Stomach smooth muscle (tissue), 2 donors: Measurements from ENCODE around the gene PHACTR3.
"Not testable (repeated sequence)": the region's sequence is repeated elsewhere in the genome, so short reads cannot be mapped to it uniquely, and the experiment has no call there.

ENCODE experiments used
- H3K27ac ChIP-seq: one replicate; pipeline ENCODE4 v1.7.0; 2013; ENCODE audit warnings: mild to moderate bottlenecking, low read length, inconsistent platforms
- H3K27me3 ChIP-seq, 2 donors: one replicate each; pipeline ENCODE4 v1.7.0; 2013; ENCODE audit warnings: low read length in 2 of 2; ENCODE audit not compliant: insufficient read depth in 2 of 2, control insufficient read depth in 1 of 2
- H3K36me3 ChIP-seq, 2 donors: one replicate each; pipeline ENCODE4 v1.7.0; 2013; ENCODE audit warnings: low read length in 2 of 2; ENCODE audit not compliant: control insufficient read depth in 2 of 2, insufficient read depth in 2 of 2
- H3K4me1 ChIP-seq: one replicate; pipeline ENCODE4 v1.7.0; 2013; ENCODE audit warnings: low read length; ENCODE audit not compliant: control insufficient read depth, insufficient read depth
- H3K4me3 ChIP-seq, 2 donors: one replicate each; pipeline ENCODE4 v1.7.0; 2013; ENCODE audit warnings: low read length in 2 of 2
- H3K9ac ChIP-seq, 2 donors: one replicate each; pipeline ENCODE4 v1.7.0; 2013; ENCODE audit warnings: low read length in 2 of 2, mild to moderate bottlenecking in 1 of 2
- H3K9me3 ChIP-seq, 2 donors: one replicate each; pipeline ENCODE4 v1.7.0; 2013; ENCODE audit warnings: low read length in 2 of 2; ENCODE audit not compliant: control insufficient read depth in 2 of 2
- donor health status: healthy.
- donor health status: Pancreatic carcinoma.

The PHACTR3 gene

DNA sequence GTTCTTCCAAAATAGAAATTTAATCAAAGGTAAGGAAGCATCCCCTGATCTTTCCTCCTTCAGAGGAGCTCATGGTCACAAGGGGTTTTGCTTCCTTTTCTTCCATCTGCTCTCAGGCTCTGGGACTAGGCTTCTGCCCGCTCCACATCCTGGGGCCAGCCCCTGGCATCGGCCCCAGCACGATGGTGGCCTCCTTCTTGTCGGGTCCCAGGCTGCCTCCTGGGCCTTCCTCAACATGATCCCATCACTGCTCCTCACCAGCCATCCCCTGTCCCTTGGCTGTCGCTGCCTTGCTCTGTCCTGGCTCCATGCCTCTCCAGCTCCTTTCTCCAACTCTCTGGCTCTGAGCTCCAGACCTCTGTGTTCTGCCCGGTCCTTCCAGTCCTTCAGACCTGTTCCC lies 4.1 kb downstream of the PHACTR3 start:
- no peak overlapping the region for H3K4me3 ChIP-seq
- H3K27me3 ChIP-seq: peaks cover 34 to 35% of the 10 kb centered on the region in 2 donors
- H3K36me3 ChIP-seq: no peaks in the 10 kb centered on the region
- peaks cover 5% of the 10 kb centered on the region for H3K4me1 ChIP-seq
- no peaks in the 10 kb centered on the region for H3K9me3 ChIP-seq
- no peak overlapping the region for H3K9ac ChIP-seq
- no peak overlapping the region for H3K27ac ChIP-seq

DNA sequence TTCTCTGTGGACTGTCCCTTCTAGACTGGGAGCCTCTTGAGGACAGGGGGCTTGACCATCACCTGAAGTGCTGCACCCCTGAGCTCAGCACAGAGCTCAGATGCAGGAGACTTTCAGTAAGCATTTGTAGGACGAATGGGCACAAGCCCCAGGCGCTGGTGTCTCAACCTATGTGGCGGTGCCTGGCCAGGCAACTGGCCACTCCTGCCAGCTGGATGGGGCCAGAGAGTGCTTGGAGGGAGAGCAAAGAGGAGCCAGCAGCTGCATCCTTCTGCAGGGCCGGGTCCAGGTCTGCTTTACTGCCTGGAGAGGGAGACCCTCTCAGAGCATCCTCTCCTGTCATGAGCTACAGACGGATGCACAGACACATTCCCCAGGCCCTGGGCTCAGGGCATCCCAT lies 4.5 kb downstream of the PHACTR3 start:
- H3K27ac ChIP-seq: no peak overlapping the region
- H3K9ac ChIP-seq: no peak overlapping the region
- peaks cover 5% of the 10 kb centered on the region for H3K4me1 ChIP-seq
- H3K4me3 ChIP-seq: no peak overlapping the region
- H3K36me3 ChIP-seq: no peaks in the 10 kb centered on the region
- H3K9me3 ChIP-seq: no peaks in the 10 kb centered on the region
- peaks cover 31 to 32% of the 10 kb centered on the region in 2 donors for H3K27me3 ChIP-seq

DNA sequence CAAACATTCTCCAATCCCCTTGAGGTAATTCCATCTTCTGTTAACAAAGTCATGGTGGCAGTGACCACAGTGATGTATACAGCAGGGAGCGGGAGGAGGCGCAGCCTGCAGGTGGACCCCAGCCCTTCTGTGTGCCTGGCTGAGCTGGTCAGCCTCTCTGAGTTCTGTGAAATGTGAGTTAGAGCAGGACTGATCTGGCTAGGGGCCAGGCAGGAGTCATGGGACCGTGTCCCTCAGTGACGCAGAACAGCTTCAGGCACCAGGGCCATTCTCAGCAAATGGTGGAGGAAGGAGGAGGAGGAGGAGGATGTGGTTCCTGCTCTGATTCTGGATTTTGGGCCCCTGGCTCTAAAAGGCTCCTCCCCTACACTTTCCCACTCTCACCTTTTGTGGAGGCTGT lies 6.9 kb downstream of the PHACTR3 start:
- peaks cover 14 to 24% of the 10 kb centered on the region in 2 donors for H3K27me3 ChIP-seq
- H3K9ac ChIP-seq: no peak overlapping the region
- H3K9me3 ChIP-seq: no peaks in the 10 kb centered on the region
- peaks cover 2% of the 10 kb centered on the region for H3K4me1 ChIP-seq
- no peak overlapping the region for H3K4me3 ChIP-seq
- no peak overlapping the region for H3K27ac ChIP-seq
- no peaks in the 10 kb centered on the region for H3K36me3 ChIP-seq

DNA sequence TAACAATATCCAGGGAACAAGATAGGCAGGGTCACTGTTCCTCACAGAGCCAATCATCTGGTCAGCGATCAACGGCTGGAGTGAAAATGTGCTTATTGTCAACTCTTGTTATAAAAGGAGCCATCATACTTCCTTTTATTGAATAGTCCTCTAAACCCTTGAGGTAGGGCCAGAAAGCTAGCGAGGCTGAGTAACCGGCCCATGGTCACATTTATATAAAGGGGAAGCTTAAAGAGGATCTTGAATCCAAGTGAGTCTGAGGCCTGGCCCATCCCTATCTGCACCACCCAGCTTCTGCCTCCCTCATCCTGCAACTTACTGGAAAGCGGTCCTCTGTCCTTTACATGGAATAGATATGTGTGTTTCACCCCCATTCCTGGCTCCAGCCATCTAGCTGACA lies 9.5 kb downstream of the PHACTR3 start:
- no peaks in the 10 kb centered on the region for H3K9me3 ChIP-seq
- peaks cover 2 to 15% of the 10 kb centered on the region in 2 donors for H3K27me3 ChIP-seq
- no peak overlapping the region for H3K27ac ChIP-seq
- H3K4me1 ChIP-seq: peaks cover 2% of the 10 kb centered on the region
- H3K9ac ChIP-seq: no peak overlapping the region
- no peak overlapping the region for H3K4me3 ChIP-seq
- no peaks in the 10 kb centered on the region for H3K36me3 ChIP-seq

DNA sequence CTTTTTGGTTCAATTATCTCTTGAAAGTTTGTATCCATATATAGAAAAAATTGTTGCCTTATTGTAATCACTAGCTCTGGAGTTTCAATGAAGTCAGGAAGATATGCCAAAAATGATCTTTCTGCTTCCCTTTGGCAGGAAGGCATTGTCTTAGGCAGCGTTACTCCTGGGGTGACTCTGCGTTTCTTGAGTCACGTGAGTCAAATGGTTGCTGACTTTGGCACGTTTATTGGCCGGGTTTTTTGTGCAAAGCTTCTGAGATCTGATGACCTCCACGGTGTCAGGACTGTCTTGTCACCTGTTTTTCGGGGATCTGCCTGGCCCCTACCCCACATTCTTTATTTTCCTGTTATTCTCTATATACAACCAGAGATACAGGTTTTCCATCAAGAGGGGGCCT lies 10.4 kb downstream of the PHACTR3 start:
- Histone ChIP-seq H3K9ac (no peak overlapping the region), H3K4me1 (peaks cover 2% of the 10 kb centered on the region), H3K9me3 (no peaks in the 10 kb centered on the region), H3K4me3 (no peak overlapping the region), H3K27ac (no peak overlapping the region), H3K27me3 (peaks cover 4 to 13% of the 10 kb centered on the region in 2 donors), H3K36me3 (no peaks in the 10 kb centered on the region)

DNA sequence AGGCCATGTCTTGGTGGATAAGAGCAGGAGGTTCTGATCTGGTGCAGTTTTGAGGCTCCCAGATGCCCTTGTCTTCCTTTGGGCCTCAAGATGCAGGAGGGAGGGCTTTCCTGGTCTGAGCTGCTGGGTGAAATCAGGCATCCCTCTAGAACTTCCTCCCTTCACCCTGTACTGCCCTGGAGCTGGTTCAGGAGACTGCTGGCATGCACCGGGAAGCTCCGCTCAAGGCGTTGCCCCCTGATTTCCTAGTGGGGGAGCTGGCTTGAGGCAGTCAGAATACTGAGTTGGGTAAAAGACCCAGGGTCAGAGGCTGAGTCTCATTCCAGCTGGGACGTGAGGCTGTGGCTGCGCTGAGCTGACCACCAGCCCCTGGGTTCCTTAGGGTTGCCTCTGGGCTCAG lies 12.0 kb downstream of the PHACTR3 start:
- peaks cover 2% of the 10 kb centered on the region for H3K4me1 ChIP-seq

DNA sequence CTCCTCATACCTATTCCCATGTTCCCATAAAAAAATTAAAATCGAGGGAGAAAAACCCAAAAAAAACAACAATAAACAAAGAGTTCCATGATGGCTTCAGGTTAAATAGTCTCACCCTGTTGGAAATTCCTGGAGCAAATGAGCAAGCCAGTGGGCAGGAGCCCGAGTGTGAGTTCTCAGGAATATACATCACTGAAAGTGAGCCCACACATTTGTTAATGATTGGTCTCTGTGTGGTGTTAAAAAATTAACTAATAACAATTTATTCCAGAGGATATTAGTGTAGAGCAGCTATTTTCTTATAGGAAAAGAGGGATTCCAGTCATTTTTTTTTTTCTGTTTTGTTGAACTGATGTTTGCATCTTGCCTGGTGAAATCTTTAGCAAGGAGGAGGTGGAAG lies 12.9 kb downstream of the PHACTR3 start:
- H3K36me3 ChIP-seq: no peaks in the 10 kb centered on the region
- no peaks in the 10 kb centered on the region for H3K4me1 ChIP-seq
- H3K27ac ChIP-seq: no peak overlapping the region
- no peak overlapping the region for H3K9ac ChIP-seq
- H3K27me3 ChIP-seq: peaks cover 8 to 14% of the 10 kb centered on the region in 2 donors
- H3K9me3 ChIP-seq: no peaks in the 10 kb centered on the region
- H3K4me3 ChIP-seq: no peak overlapping the region

More for the DNA sequence above, 12.0 kb downstream of the PHACTR3 start:
- H3K27me3 ChIP-seq: peaks cover 8 to 13% of the 10 kb centered on the region in 2 donors
- no peaks in the 10 kb centered on the region for H3K36me3 ChIP-seq
- no peaks in the 10 kb centered on the region for H3K9me3 ChIP-seq
- H3K27ac ChIP-seq: no peak overlapping the region
- H3K9ac ChIP-seq: no peak overlapping the region
- H3K4me3 ChIP-seq: no peak overlapping the region

DNA sequence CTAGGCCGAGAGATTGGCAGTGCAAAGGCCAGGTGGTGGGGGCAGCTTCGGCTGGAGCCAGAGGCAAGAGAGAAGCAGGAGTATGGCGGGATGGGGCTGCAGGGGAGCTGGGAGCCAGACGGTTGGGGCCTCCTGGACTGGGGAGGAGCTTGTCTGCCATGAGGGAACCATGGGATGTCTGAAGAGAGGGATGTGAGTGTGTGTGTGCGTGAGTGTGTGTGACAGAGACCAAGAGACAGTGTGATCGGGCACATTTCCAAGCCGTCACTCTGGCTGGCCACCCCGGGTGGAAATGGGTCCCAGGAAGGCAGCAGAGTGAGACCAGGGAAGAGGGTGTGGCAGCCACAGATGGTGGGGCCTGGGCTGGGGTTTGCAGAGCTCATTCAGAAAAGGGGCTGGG lies 13.8 kb downstream of the PHACTR3 start:
- no peaks in the 10 kb centered on the region for H3K36me3 ChIP-seq
- H3K4me3 ChIP-seq: no peak overlapping the region
- H3K9ac ChIP-seq: no peak overlapping the region
- H3K9me3 ChIP-seq: no peaks in the 10 kb centered on the region
- no peak overlapping the region for H3K27ac ChIP-seq
- no peaks in the 10 kb centered on the region for H3K4me1 ChIP-seq
- H3K27me3 ChIP-seq: peaks cover 7 to 16% of the 10 kb centered on the region in 2 donors

DNA sequence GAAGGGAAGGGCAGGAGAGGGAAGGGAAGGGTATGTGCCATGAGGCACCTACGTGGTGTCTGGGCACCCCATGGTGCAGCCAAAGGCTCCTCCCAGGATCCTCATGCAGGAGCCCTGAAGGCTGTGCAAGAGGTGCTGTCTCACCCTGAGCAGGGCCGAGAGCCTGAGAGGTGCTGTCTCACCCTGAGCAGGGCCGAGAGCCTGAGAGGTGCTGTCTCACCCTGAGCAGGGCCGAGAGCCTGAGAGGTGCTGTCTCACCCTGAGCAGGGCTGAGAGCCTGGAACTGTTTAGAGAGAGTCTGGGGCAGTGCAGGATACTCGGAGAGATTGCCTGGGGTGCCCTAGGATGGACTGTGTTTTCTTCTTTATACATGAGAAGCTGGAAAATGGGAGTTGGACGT lies 14.2 kb downstream of the PHACTR3 start:
- not testable (repeated sequence) for H3K4me1 ChIP-seq, H3K9me3 ChIP-seq, H3K9ac ChIP-seq, H3K4me3 ChIP-seq, H3K27ac ChIP-seq, H3K36me3 ChIP-seq
- H3K27me3 ChIP-seq: peaks cover 5 to 16% of the 10 kb centered on the region in 2 donors

DNA sequence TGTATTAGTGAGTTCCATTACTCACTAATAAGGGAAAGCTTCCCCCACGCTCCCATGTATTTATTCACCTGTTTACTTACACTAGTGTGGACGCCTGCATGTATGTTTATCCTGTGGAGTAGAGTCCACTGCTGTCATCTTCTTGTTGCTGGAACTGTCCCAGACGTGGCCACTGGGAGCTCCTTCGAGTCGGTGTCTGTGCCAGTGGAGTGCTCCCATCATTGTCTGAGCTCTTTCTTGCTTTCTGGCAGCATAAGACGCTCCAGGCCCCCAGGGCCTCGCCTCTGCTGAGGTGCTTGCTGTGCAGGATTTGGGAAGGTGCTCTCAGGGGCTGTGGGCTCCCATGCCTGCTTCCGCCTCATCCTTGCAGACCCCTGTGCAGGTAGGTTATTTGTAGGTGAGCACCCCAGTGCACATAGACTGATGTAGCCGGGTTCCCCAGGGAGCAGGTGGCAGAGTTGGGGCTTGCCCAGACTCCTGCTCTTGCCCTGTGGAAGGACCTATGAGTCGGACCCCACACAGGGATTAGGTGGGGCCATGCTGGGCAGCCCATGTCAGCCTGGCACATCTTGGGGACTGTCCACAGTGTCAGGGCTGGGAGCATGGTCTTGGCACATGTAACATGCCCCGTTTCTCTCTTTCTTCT lies 16.6 kb downstream of the PHACTR3 start:
- H3K27me3 ChIP-seq: peaks cover 5 to 16% of the 10 kb centered on the region in 2 donors
- no peak overlapping the region for H3K9ac ChIP-seq
- H3K4me1 ChIP-seq: no peaks in the 10 kb centered on the region
- no peak overlapping the region for H3K27ac ChIP-seq
- H3K4me3 ChIP-seq: no peak overlapping the region
- H3K9me3 ChIP-seq: no peaks in the 10 kb centered on the region
- H3K36me3 ChIP-seq: no peaks in the 10 kb centered on the region

DNA sequence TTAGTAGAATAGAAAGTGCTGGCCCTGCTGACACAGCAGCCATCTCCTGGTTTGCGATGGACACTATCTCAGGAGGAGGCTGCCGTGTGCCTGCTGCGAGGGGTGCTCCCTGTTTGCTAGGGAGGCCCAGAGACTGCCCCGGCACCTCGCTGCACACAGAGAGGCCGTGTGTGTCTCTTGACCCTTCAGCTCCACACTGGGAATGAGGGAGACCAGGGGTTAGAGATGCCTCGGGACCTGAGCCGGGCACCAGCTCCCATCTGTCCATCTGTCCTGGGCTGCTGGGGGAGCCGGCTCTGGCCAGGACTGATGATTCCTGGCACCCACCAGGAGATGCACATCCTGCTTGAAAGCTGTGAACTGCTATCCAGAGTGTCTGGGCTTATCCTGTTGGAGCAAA lies 18.2 kb downstream of the PHACTR3 start:
- H3K27ac ChIP-seq: no peak overlapping the region
- no peaks in the 10 kb centered on the region for H3K4me1 ChIP-seq
- no peak overlapping the region for H3K4me3 ChIP-seq
- H3K36me3 ChIP-seq: no peaks in the 10 kb centered on the region
- no peak overlapping the region for H3K9ac ChIP-seq
- H3K27me3 ChIP-seq: peaks cover 5 to 16% of the 10 kb centered on the region in 2 donors
- H3K9me3 ChIP-seq: peaks cover 0 to 3% of the 10 kb centered on the region in 2 donors
